Peyer's patch (tissue), 4 donors: ENCODE results near the gene FIGLA. TPM values are rescaled to one million over a fixed set of nuclear protein-coding genes. Genes with fewer than 3 reads are reported as not detected.
A peak's percentile ranks its signal among the peaks of the same experiment; 100 is the strongest.

Source experiments
- DNase-seq, 3 donors: peaks; one replicate each; pipeline ENCODE4 v3.0.0-alpha.2; 2017 to 2019
- H3K27ac ChIP-seq, 4 donors: fragments of 200-600 bp; sonication (generic); one replicate each; pipeline ENCODE4 v1.5.1; 2016 to 2019
- H3K27me3 ChIP-seq, 2 donors: fragments of 200-600 bp; sonication (generic); one replicate each; pipeline ENCODE4 v1.5.1; 2019
- H3K36me3 ChIP-seq, 3 donors: fragments of 200-600 bp; sonication (generic); one replicate each; pipeline ENCODE4 v1.5.1; 2016 to 2019
- H3K4me1 ChIP-seq, 4 donors: fragments of 200-600 bp; sonication (generic); one replicate each; pipeline ENCODE4 v1.5.1; 2016 to 2019
- H3K4me3 ChIP-seq, 4 donors: fragments of 200-600 bp; sonication (generic); 1 replicate in 3 of 4; 2 replicates in 1 of 4; pipeline ENCODE4 v1.5.1; 2016 to 2019; ENCODE audit warnings: mild to moderate bottlenecking in 1 of 4
- H3K9me3 ChIP-seq, 4 donors: fragments of 200-600 bp; sonication (generic); one replicate each; pipeline ENCODE4 v1.5.1; 2016 to 2019; ENCODE audit warnings: mild to moderate bottlenecking in 1 of 4
- CTCF ChIP-seq, 6 experiments: fragments of 450-650 bp in 4 of 6; fragments of 200-600 bp in 2 of 6; sonication (generic) in 1 of 6; IDR thresholded peaks; one replicate each; pipeline ENCODE4 v1.5.1; 2017 to 2019; ENCODE audit warnings: antibody characterized with exemption in 6 of 6, mild to moderate bottlenecking in 3 of 6, moderate library complexity in 1 of 6
- POLR2A ChIP-seq, 2 donors: fragments of 450-650 bp; IDR thresholded peaks; one replicate each; pipeline ENCODE4 v1.5.1; 2017; ENCODE audit warnings: antibody characterized with exemption in 2 of 2, mild to moderate bottlenecking in 2 of 2, moderate library complexity in 2 of 2
- total RNA-seq, 4 donors: library from RNA; depleted of rRNA; stranded (reverse); fragments of >200 nt; gene quantifications; one replicate each; pipeline ENCODE4 v1.1.0, GENCODE V29; 2016

Gene FIGLA
- not detected for total RNA-seq

- Histone ChIP-seq H3K9me3 (no peaks in the 10 kb centered on the region), H3K27me3 (peaks cover 0 to 7% of the 10 kb centered on the region in 2 donors), H3K27ac (no peak within 1 kb of the TSS), H3K4me3 (peak within 1 kb of the TSS in 2 of 4 donors; percentile 3 to 30), H3K4me1 (peaks cover 0 to 16% (median 0%) of the 10 kb centered on the region in 4 donors), H3K36me3 (no peaks in the 10 kb centered on the region)
- no peak for DNase-seq
- TF ChIP-seq CTCF (IDR thresholded peaks at IDR 0.05) (no peak), POLR2A (IDR thresholded peaks at IDR 0.05) (no peak)
Observed at GRCh38 chr2:70790136-70790828, at the start of gene FIGLA. FIGLA (minus strand) TSS chr2:70790643; CDS start chr2:70790638, 5 bp downstream.

- H3K4me1 ChIP-seq: no peaks in the 10 kb centered on the region
- H3K9me3 ChIP-seq: no peaks in the 10 kb centered on the region
- H3K27ac ChIP-seq: no peak overlapping the region
- no peaks in the 10 kb centered on the region for H3K36me3 ChIP-seq
- DNase-seq: no peak
- no peaks in the 10 kb centered on the region for H3K27me3 ChIP-seq
- H3K4me3 ChIP-seq: no peak overlapping the region
- TF ChIP-seq POLR2A (IDR thresholded peaks at IDR 0.05): no peak
- TF ChIP-seq CTCF (IDR thresholded peaks at IDR 0.05): no peak
Observed at GRCh38 chr2:70837980-70838925, 47.8 kb upstream of the FIGLA start.

GRCh38 chr2:70835643-70836042, 45.2 kb upstream of the FIGLA start, which contains the start of gene CD207:
CD207 (minus strand) TSS chr2:70835816; CDS start chr2:70835776, 40 bp downstream.
- TF ChIP-seq CTCF (IDR thresholded peaks at IDR 0.05) (no peak), POLR2A (IDR thresholded peaks at IDR 0.05) (no peak)
- H3K36me3 ChIP-seq: no peaks in the 10 kb centered on the region
- no peak within 1 kb of the TSS for H3K4me3 ChIP-seq
- H3K4me1 ChIP-seq: no peaks in the 10 kb centered on the region
- no peak for DNase-seq
- no peaks in the 10 kb centered on the region for H3K27me3 ChIP-seq
- no peaks in the 10 kb centered on the region for H3K9me3 ChIP-seq
- no peak within 1 kb of the TSS for H3K27ac ChIP-seq

GRCh38 chr2:70834881-70835280, 44.4 kb upstream of the FIGLA start:
- TF ChIP-seq POLR2A (IDR thresholded peaks at IDR 0.05) (no peak), CTCF (IDR thresholded peaks at IDR 0.05) (no peak)
- H3K4me3 ChIP-seq: no peak overlapping the region
- DNase-seq: no peak
- no peaks in the 10 kb centered on the region for H3K27me3 ChIP-seq
- no peaks in the 10 kb centered on the region for H3K36me3 ChIP-seq
- H3K4me1 ChIP-seq: no peaks in the 10 kb centered on the region
- no peak overlapping the region for H3K27ac ChIP-seq
- no peaks in the 10 kb centered on the region for H3K9me3 ChIP-seq

- H3K27me3 ChIP-seq: no peaks in the 10 kb centered on the region
- no peaks in the 10 kb centered on the region for H3K9me3 ChIP-seq
- TF ChIP-seq CTCF (IDR thresholded peaks at IDR 0.05): no peak
- no peak for TF ChIP-seq POLR2A (IDR thresholded peaks at IDR 0.05)
- no peak overlapping the region for H3K27ac ChIP-seq
- no peak overlapping the region for H3K4me3 ChIP-seq
- H3K4me1 ChIP-seq: no peaks in the 10 kb centered on the region
- no peak for DNase-seq
- no peaks in the 10 kb centered on the region for H3K36me3 ChIP-seq
Observed at GRCh38 chr2:70834106-70834505, 43.7 kb upstream of the FIGLA start.
